ENCODE results near the gene APOA1. TPM values are rescaled to one million over a fixed set of nuclear protein-coding genes. Genes with fewer than 3 reads are reported as not detected.

Gene APOA1
- total and polyA plus RNA-seq, 2 donors (not counting 3 experiments of a cell fraction or from before 2014, with no cell fraction given) = not detected

GRCh38 chr11:116852261-116853031 is 15.0 kb upstream of the APOA1 start:
- dilution Hi-C loops (cut with MboI; ENCODE audit: extremely low pct_ligation_motif_present, low sequenced_read_pairs) = no loop called here
- Histone ChIP-seq H3K79me2 (ENCODE audit: control insufficient read depth, insufficient read depth, low read length) (no peaks in the 10 kb centered on the region), H4K20me1 (replicated peaks; ENCODE audit: control insufficient read depth, extremely low read depth, insufficient read depth, low read length) (no peaks in the 10 kb centered on the region), H2AFZ (ENCODE audit: low read depth, low read length) (no peak overlapping the region), H3K4me1 (ENCODE audit: control insufficient read depth, extremely low read depth, insufficient read depth, low read length) (peaks cover 26% of the 10 kb centered on the region), H3K9me1 (replicated peaks; ENCODE audit: control insufficient read depth, extremely low read depth, insufficient read depth, low read length) (no peaks in the 10 kb centered on the region), H3K4me2 (ENCODE audit: insufficient read depth, low read length) (peak overlapping the region; percentile 11), H3K36me3 (ENCODE audit: control insufficient read depth in 2 of 2, extremely low read depth in 1 of 2, insufficient read depth in 2 of 2, low read length in 2 of 2) (peaks cover 0 to under 1% of the 10 kb centered on the region in 2 experiments), H3K4me3 (replicated peaks in 1 of 3; ENCODE audit: insufficient read depth in 1 of 3, low read depth in 1 of 3, low read length in 3 of 3) (no peak overlapping the region), H3K9me3 (replicated peaks; ENCODE audit: control insufficient read depth, insufficient read depth, low read length) (no peaks in the 10 kb centered on the region), H3K9ac (replicated peaks; ENCODE audit: extremely low read depth, insufficient read depth, low read length) (no peak overlapping the region), H3K27ac (ENCODE audit: insufficient read depth, low read depth, low read length) (no peak overlapping the region), H3K27me3 (ENCODE audit: control insufficient read depth in 2 of 2, insufficient read depth in 2 of 2, low read length in 2 of 2) (no peaks in the 10 kb centered on the region)
- no TSS peak for BruUV-seq (replicated peaks)
- ChIA-PET CTCF (interaction anchor here (0.9 to 3.9 kb wide), 7 partner anchors 11 to 254 kb away, joined by 3 to 27 read pairs (median 5); partner anchors contain the start of genes APOA5 and ZPR1), POLR2A (no interaction called here)
- intact Hi-C loops (cut with micrococcal nuclease) = no loop called here
- TF ChIP-seq MYC (IDR thresholded peaks at IDR 0.05; ENCODE audit: low read depth, low read length) (no peak), POLR2AphosphoS5 (IDR thresholded peaks at IDR 0.05; ENCODE audit: insufficient read depth, low read depth, low read length) (no peak), GATA2 (IDR thresholded peaks at IDR 0.05; ENCODE audit: insufficient read depth, insufficient read length, low read depth, low read length) (peak; percentile 65), FOS (IDR thresholded peaks at IDR 0.05; ENCODE audit: borderline replicate concordance, insufficient read depth, low read length) (peak; percentile 26), CTCF (IDR thresholded peaks at IDR 0.05; ENCODE audit: extremely low read depth in 1 of 2, insufficient read depth in 1 of 2, low read depth in 1 of 2, low read length in 2 of 2) (no peak), JUN (IDR thresholded peaks at IDR 0.05; ENCODE audit: borderline replicate concordance, insufficient read depth, insufficient read length, low read depth) (no peak), MAX (IDR thresholded peaks at IDR 0.05; ENCODE audit: insufficient read depth, insufficient read length) (no peak), EZH2 (IDR thresholded peaks at IDR 0.05; ENCODE audit: borderline replicate concordance, low read depth, low read length, severe bottlenecking) (no peak), POLR2A (IDR thresholded peaks at IDR 0.05; ENCODE audit: low read depth, low read length) (no peak)
- peak; percentile 63 for DNase-seq (ENCODE audit: low read depth, low spot score)
- peak; percentile 82 for FAIRE-seq

Data from endothelial cell of umbilical vein (primary cell).